HCT116 (cell line): ENCODE results near the gene LDHAL6B. TPM values are rescaled to one million over a fixed set of nuclear protein-coding genes. Genes with fewer than 3 reads are reported as not detected.

Experiments used
- ATAC-seq: fragments of 200-7000 bp; cut with Tn5 transposase; 2 replicates; pipeline ENCODE4 v1.9.1; 2020; ENCODE audit warnings: mild to moderate bottlenecking, moderate library complexity
- BruUV-seq: library from RNA; stranded (reverse); fragments of 400-500 nt; replicated peaks from 2 replicates; lab custom pipeline; 2021; lab: Mats Ljungman, UMichigan
- CTCF ChIA-PET: fragments of 300-600 bp; sonication (Branson Sonifier 250); formaldehyde crosslinking; loops from one replicate; lab custom pipeline; 2021; ENCODE audit warnings: antibody characterized with exemption; lab: Charles Lee
- POLR2A ChIA-PET: fragments of 300-600, 350-600 bp; sonication (Branson Sonifier 250); formaldehyde crosslinking; loops from one replicate; lab custom pipeline; 2021; ENCODE audit warnings: antibody characterized with exemption; lab: Charles Lee
- RAD21 ChIA-PET, 2 experiments: fragments of 300-600 bp; sonication (Branson Sonifier 250); formaldehyde crosslinking; loops; one replicate each; lab custom pipeline; 2023; ENCODE audit warnings: low total read pairs in 2 of 2; ENCODE audit not compliant: uncharacterized antibody in 2 of 2, unreplicated experiment in 2 of 2, low non-redundant PET in 1 of 2; lab: Charles Lee
- DNase-seq: peaks from one replicate; pipeline ENCODE4 v3.0.0-alpha.2; 2010; ENCODE audit warnings: low read depth, low spot score
- H2AFZ ChIP-seq: fragments of 200-600 bp; shearing (Covaris generic), sonication (generic); 2 replicates; pipeline ENCODE4 v1.6.1; 2017; ENCODE audit warnings: low read depth, mixed run types, mixed read lengths, antibody characterized with exemption, low read length; ENCODE audit not compliant: poor library complexity, severe bottlenecking
- H3K27ac ChIP-seq: 2 replicates; pipeline ENCODE4 v1.5.1; 2012; ENCODE audit warnings: low read depth, low read length
- H3K27me3 ChIP-seq: fragments of 200-600 bp; sonication (generic); 2 replicates; pipeline ENCODE4 v1.6.1; 2016; ENCODE audit warnings: mixed run types, low read length, mixed read lengths; ENCODE audit not compliant: insufficient read depth
- H3K36me3 ChIP-seq, 2 experiments: fragments of 200-500 bp in 1 of 2; fragments of 200-600 bp in 1 of 2; sonication (Bioruptor generic) in 1 of 2; sonication (generic) in 1 of 2; 2 replicates each; pipeline versions ENCODE4 v1.5.1 to v1.6.1; 2014 to 2016; ENCODE audit warnings: low read length in 2 of 2, inconsistent platforms in 1 of 2, mixed read lengths in 1 of 2, mixed run types in 1 of 2; ENCODE audit not compliant: insufficient read depth in 2 of 2, control insufficient read depth in 1 of 2
- H3K4me1 ChIP-seq, 2 experiments: fragments of 200-600 bp in 1 of 2; sonication (generic) in 1 of 2; 2 replicates each; pipeline versions ENCODE4 v1.5.1 to v1.6.1; 2012 to 2017; ENCODE audit warnings: low read length in 2 of 2, inconsistent platforms in 1 of 2, mild to moderate bottlenecking in 1 of 2, mixed read lengths in 1 of 2, mixed run types in 1 of 2, moderate library complexity in 1 of 2; ENCODE audit not compliant: insufficient read depth in 2 of 2, control insufficient read depth in 1 of 2
- H3K4me2 ChIP-seq: fragments of 200-600 bp; sonication (generic); 2 replicates; pipeline ENCODE4 v1.6.1; 2017; ENCODE audit warnings: mixed run types, low read length, mixed read lengths
- H3K4me3 ChIP-seq, 2 experiments: fragments of 200-600 bp in 1 of 2; sonication (generic) in 1 of 2; replicated peaks in 1 of 2; 2 replicates each; pipeline ENCODE4 v1.5.1; 2011 to 2016; ENCODE audit warnings: low read length in 2 of 2, control low read depth in 1 of 2, low read depth in 1 of 2, mild to moderate bottlenecking in 1 of 2, mixed read lengths in 1 of 2, mixed run types in 1 of 2
- H3K79me2 ChIP-seq: fragments of 200-600 bp; sonication (generic); 2 replicates; pipeline ENCODE4 v1.6.1; 2017; ENCODE audit warnings: mild to moderate bottlenecking, mixed run types, low read length, moderate library complexity, mixed read lengths; ENCODE audit not compliant: insufficient read depth
- H3K9ac ChIP-seq: fragments of 200-600 bp; sonication (generic); 2 replicates; pipeline ENCODE4 v1.6.1; 2016; ENCODE audit warnings: low read length, mixed read lengths
- H3K9me2 ChIP-seq: fragments of 200-600 bp; sonication (generic), shearing (Covaris generic); 2 replicates; pipeline ENCODE4 v1.6.1; 2017; ENCODE audit warnings: mixed run types, mild to moderate bottlenecking, moderate library complexity; ENCODE audit not compliant: insufficient read depth
- H3K9me3 ChIP-seq, 2 experiments: fragments of 200-500 bp in 1 of 2; fragments of 200-600 bp in 1 of 2; sonication (Bioruptor generic) in 1 of 2; sonication (generic) in 1 of 2; 2 replicates each; pipeline ENCODE4 v1.6.1; 2014 to 2017; ENCODE audit warnings: low read length in 2 of 2, mixed read lengths in 2 of 2, inconsistent platforms in 1 of 2, low read depth in 1 of 2, mild to moderate bottlenecking in 1 of 2, mixed run types in 1 of 2, moderate library complexity in 1 of 2; ENCODE audit not compliant: control insufficient read depth in 1 of 2, insufficient read depth in 1 of 2
- H4K20me1 ChIP-seq: fragments of 200-600 bp; sonication (generic), shearing (Covaris generic); 2 replicates; pipeline ENCODE4 v1.6.1; 2017; ENCODE audit warnings: mixed run types, mild to moderate bottlenecking, moderate library complexity; ENCODE audit not compliant: insufficient read depth
- CBX3 ChIP-seq: IDR thresholded peaks from 2 replicates; pipeline ENCODE4 v1.6.1; 2012; ENCODE audit warnings: low read depth
- EZH2phosphoT487 ChIP-seq: fragments of 200-600 bp; IDR thresholded peaks from 2 replicates; pipeline ENCODE4 v1.6.1; 2018; ENCODE audit warnings: antibody characterized with exemption, borderline replicate concordance
- RAD21 ChIP-seq: IDR thresholded peaks from 2 replicates; pipeline ENCODE4 v1.6.1; 2012; ENCODE audit warnings: low read depth, mild to moderate bottlenecking
- SP1 ChIP-seq: IDR thresholded peaks from 2 replicates; pipeline ENCODE4 v1.6.1; 2012; ENCODE audit warnings: low read depth
- YY1 ChIP-seq: IDR thresholded peaks from 2 replicates; pipeline ENCODE4 v1.6.1; 2011; ENCODE audit warnings: low read length, low read depth, moderate library complexity, mild to moderate bottlenecking; ENCODE audit not compliant: insufficient replicate concordance; ENCODE audit errors: extremely low read depth
- intact Hi-C: fragments of 100-400 bp; cut with micrococcal nuclease; formaldehyde crosslinking; loops from 2 replicates; pipeline ENCODE4 v1.10.0; 2022
- total RNA-seq: library from RNA; stranded (reverse); gene quantifications from one replicate; pipeline ENCODE4 v1.2.1, GENCODE V29; 2021; ENCODE audit not compliant: unreplicated experiment
- TF ChIP-seq, protein P1 (sequence below): IDR thresholded peaks from 2 replicates; pipeline ENCODE4 v1.6.1; 2011; ENCODE audit warnings: mild to moderate bottlenecking, low read length, moderate library complexity; ENCODE audit not compliant: insufficient replicate concordance; ENCODE audit errors: extremely low read depth
- TF ChIP-seq, protein P2 (sequence below): IDR thresholded peaks from 2 replicates; pipeline ENCODE4 v1.6.1; 2012
- TF ChIP-seq, protein P3 (sequence below), 3 experiments: fragments of 200-600 bp in 1 of 3; sonication (generic) in 1 of 3; IDR thresholded peaks in 2 of 3; conservative IDR thresholded peaks in 1 of 3; 2 replicates each; pipeline ENCODE4 v1.5.1; 2012 to 2017; ENCODE audit warnings: low read depth in 2 of 3, low read length in 2 of 3, antibody characterized with exemption in 1 of 3, borderline replicate concordance in 1 of 3, control low read depth in 1 of 3, mild to moderate bottlenecking in 1 of 3, mixed read lengths in 1 of 3, mixed run types in 1 of 3, moderate library complexity in 1 of 3; ENCODE audit not compliant: insufficient read depth in 1 of 3

LDHAL6B gene
- total RNA-seq, 1 experiment from 2014 or later: not detected

DNA sequence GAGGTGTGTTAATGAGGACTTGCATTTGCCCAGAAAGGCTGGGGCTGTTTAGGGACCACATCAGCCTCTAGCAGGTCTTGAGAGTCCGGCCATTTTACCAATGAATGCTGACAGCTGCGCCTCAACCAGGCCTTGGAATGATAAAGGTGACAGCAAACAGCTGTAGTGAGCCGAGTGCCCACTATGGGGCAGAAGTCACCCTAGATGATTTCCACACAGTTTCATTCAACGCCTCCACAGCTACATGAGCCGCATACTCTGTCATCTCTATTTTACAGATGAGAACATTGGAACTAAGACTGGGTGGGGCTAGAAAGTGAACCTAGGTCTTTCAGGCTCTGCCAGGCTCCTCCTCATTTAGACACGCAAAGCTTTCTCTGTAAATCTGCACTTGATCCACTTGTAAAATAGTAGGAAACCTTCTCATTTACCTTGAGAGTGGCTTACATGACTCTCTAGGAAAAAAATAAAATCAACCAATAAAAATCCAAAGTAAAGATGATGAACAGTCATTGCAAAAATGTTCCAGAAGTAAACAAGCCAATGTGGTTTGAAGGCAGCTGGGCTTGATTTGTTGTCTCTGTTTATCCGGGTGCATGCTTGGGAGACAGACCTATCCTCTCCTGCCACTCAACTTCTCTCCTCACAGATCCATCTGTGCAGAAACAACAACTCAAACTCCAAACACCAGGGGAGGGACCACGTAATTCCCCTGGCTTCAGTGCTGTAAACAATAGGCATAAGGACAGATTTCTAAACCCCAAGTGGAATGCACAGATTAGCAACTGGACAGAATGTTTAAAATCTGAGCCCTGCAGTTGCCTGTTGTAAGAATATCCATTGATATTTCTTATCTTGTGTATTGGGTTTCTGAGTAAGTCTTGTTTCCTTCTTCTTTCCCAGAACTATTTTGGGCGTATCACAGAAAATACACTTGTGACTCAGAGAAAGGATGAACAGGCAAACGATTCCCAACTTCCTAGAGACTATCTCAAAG lies 31.5 kb upstream of the LDHAL6B start:
- no peaks in the 10 kb centered on the region for H4K20me1 ChIP-seq
- peak; percentile 96 for ATAC-seq

More for the DNA sequence above, 31.5 kb upstream of the LDHAL6B start:
- ChIA-PET CTCF (interaction anchor here (1.0 to 2.0 kb wide), 7 partner anchors 10 to 354 kb away, joined by 3 to 14 read pairs (median 5); no protein-coding TSS in a partner anchor), POLR2A (no interaction called here), RAD21 (interaction anchor here (0.7 to 1.4 kb wide), 4 partner anchors 235 to 325 kb away, joined by 3 to 6 read pairs (median 3); no protein-coding TSS in a partner anchor)
- Histone ChIP-seq H3K9me3 (no peaks in the 10 kb centered on the region), H3K9ac (peak overlapping the region; percentile 19; the same call in 1 of the 2 replicates), H3K4me1 (peaks cover 9 to 24% of the 10 kb centered on the region in 2 experiments), H2AFZ (no peak overlapping the region), H3K9me2 (no peaks in the 10 kb centered on the region), H3K27me3 (no peaks in the 10 kb centered on the region), H3K36me3 (peaks cover 12 to 22% of the 10 kb centered on the region in 2 experiments; a peak in 2 of 4 replicates), H3K4me2 (peak overlapping the region; percentile 42), H3K4me3 (no peak overlapping the region), H3K79me2 (no peaks in the 10 kb centered on the region), H3K27ac (no peak overlapping the region; the same call in 1 of the 2 replicates)
- BruUV-seq: no TSS peak
- intact Hi-C loops: loop anchor here (2.0 to 10.0 kb wide), 3 partner anchors 200 to 318 kb away; partner anchors contain the start of gene MYO1E
- TF ChIP-seq SP1: peak; percentile 6; the same call in 1 of the 2 replicates
- peak; percentile 61; the same call in 1 of the 2 replicates for TF ChIP-seq CBX3
- TF ChIP-seq RAD21: peak; percentile 84
- TF ChIP-seq YY1: peak; percentile 15
- TF ChIP-seq, protein P1, sequence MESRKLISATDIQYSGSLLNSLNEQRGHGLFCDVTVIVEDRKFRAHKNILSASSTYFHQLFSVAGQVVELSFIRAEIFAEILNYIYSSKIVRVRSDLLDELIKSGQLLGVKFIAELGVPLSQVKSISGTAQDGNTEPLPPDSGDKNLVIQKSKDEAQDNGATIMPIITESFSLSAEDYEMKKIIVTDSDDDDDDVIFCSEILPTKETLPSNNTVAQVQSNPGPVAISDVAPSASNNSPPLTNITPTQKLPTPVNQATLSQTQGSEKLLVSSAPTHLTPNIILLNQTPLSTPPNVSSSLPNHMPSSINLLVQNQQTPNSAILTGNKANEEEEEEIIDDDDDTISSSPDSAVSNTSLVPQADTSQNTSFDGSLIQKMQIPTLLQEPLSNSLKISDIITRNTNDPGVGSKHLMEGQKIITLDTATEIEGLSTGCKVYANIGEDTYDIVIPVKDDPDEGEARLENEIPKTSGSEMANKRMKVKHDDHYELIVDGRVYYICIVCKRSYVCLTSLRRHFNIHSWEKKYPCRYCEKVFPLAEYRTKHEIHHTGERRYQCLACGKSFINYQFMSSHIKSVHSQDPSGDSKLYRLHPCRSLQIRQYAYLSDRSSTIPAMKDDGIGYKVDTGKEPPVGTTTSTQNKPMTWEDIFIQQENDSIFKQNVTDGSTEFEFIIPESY: no peak
- TF ChIP-seq, protein P2, sequence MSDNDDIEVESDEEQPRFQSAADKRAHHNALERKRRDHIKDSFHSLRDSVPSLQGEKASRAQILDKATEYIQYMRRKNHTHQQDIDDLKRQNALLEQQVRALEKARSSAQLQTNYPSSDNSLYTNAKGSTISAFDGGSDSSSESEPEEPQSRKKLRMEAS: no peak; the same call in 1 of the 2 replicates
- TF ChIP-seq, protein P3, sequence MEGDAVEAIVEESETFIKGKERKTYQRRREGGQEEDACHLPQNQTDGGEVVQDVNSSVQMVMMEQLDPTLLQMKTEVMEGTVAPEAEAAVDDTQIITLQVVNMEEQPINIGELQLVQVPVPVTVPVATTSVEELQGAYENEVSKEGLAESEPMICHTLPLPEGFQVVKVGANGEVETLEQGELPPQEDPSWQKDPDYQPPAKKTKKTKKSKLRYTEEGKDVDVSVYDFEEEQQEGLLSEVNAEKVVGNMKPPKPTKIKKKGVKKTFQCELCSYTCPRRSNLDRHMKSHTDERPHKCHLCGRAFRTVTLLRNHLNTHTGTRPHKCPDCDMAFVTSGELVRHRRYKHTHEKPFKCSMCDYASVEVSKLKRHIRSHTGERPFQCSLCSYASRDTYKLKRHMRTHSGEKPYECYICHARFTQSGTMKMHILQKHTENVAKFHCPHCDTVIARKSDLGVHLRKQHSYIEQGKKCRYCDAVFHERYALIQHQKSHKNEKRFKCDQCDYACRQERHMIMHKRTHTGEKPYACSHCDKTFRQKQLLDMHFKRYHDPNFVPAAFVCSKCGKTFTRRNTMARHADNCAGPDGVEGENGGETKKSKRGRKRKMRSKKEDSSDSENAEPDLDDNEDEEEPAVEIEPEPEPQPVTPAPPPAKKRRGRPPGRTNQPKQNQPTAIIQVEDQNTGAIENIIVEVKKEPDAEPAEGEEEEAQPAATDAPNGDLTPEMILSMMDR (IDR thresholded peaks at IDR 0.05 in 2 of 3, conservative IDR thresholded peaks at IDR 0.05 in 1 of 3; ENCODE audit: borderline replicate concordance in 1 of 3, insufficient read depth in 1 of 3, low read depth in 2 of 3, low read length in 2 of 3): peak; percentile 70 to 74 (median 72)
- TF ChIP-seq EZH2phosphoT487: no peak
- peak; percentile 74 for DNase-seq
